ENCODE data around the gene PDHX.

PDHX gene

GRCh38 chr11:35041070-35041554 lies 124.7 kb downstream of the PDHX start:
- peak overlapping the region; percentile 93 for H3K27ac Mint-ChIP-seq
- peaks cover 14% of the 10 kb centered on the region for H3K9me3 Mint-ChIP-seq
- peaks cover 1% of the 10 kb centered on the region for H3K36me3 Mint-ChIP-seq (ENCODE audit: low read depth)
- peaks cover 9% of the 10 kb centered on the region for H3K27me3 Mint-ChIP-seq
- peaks cover 81% of the 10 kb centered on the region for H3K4me1 Mint-ChIP-seq
- peak overlapping the region; percentile 70 for H3K4me3 Mint-ChIP-seq
- DNase-seq, result no peak
- no peak for ATAC-seq

- peaks cover 8% of the 10 kb centered on the region for H3K27me3 Mint-ChIP-seq
- H3K9me3 Mint-ChIP-seq, result peaks cover 10% of the 10 kb centered on the region
- DNase-seq (no peak), ATAC-seq (no peak)
- H3K4me3 Mint-ChIP-seq, result no peak overlapping the region
- H3K27ac Mint-ChIP-seq, result no peak overlapping the region
- peaks cover 82% of the 10 kb centered on the region for H3K4me1 Mint-ChIP-seq
- H3K36me3 Mint-ChIP-seq (ENCODE audit: low read depth), result peaks cover 1% of the 10 kb centered on the region
Measured at GRCh38 chr11:35042224-35042623, 125.8 kb downstream of the PDHX start.

- H3K4me1 Mint-ChIP-seq, result peaks cover 82% of the 10 kb centered on the region
- no peak overlapping the region for H3K27ac Mint-ChIP-seq
- no peak for ATAC-seq
Measured at GRCh38 chr11:35042913-35043312, 126.5 kb downstream of the PDHX start.

GRCh38 chr11:35043936-35044335 lies 127.5 kb downstream of the PDHX start:
- Mint-ChIP-seq H3K4me1 (peaks cover 82% of the 10 kb centered on the region), H3K27ac (no peak overlapping the region), H3K27me3 (no peaks in the 10 kb centered on the region), H3K9me3 (peaks cover 10% of the 10 kb centered on the region), H3K4me3 (no peak overlapping the region), H3K36me3 (ENCODE audit: low read depth) (peaks cover 7% of the 10 kb centered on the region)
- ATAC-seq (no peak), DNase-seq (no peak)

More at GRCh38 chr11:35042913-35043312, 126.5 kb downstream of the PDHX start:
- H3K4me3 Mint-ChIP-seq, result no peak overlapping the region
- no peak for DNase-seq
- H3K9me3 Mint-ChIP-seq, result peaks cover 8% of the 10 kb centered on the region
- peaks cover 2% of the 10 kb centered on the region for H3K36me3 Mint-ChIP-seq (ENCODE audit: low read depth)
- H3K27me3 Mint-ChIP-seq, result peaks cover 6% of the 10 kb centered on the region

- H3K27ac Mint-ChIP-seq, result peak overlapping the region; percentile 84
- ATAC-seq, result peak; percentile 56
- H3K36me3 Mint-ChIP-seq (ENCODE audit: low read depth), result peaks cover 9% of the 10 kb centered on the region
- peak overlapping the region; percentile 71 for H3K4me3 Mint-ChIP-seq
- peaks cover 82% of the 10 kb centered on the region for H3K4me1 Mint-ChIP-seq
- no peaks in the 10 kb centered on the region for H3K27me3 Mint-ChIP-seq
- DNase-seq, result peak; percentile 46
- H3K9me3 Mint-ChIP-seq, result peaks cover 10% of the 10 kb centered on the region
Measured at GRCh38 chr11:35045236-35045820, 128.9 kb downstream of the PDHX start.
